ENCODE measurements around the gene ASB5.
"Not testable (repeated sequence)": the region's sequence is repeated elsewhere in the genome, so short reads cannot be mapped to it uniquely, and the experiment has no call there.

Gene ASB5

GRCh38 chr4:176222149-176222548 is 46.9 kb downstream of the ASB5 start:
- no peak for DNase-seq (ENCODE audit: low read depth in 2 of 2)

- no peak for DNase-seq (ENCODE audit: low read depth in 2 of 2)
These were observed 51.5 kb downstream of the ASB5 start for GRCh38 chr4:176217510-176217909.

- DNase-seq (ENCODE audit: low read depth in 2 of 2) = not testable (repeated sequence)
These were observed 56.7 kb downstream of the ASB5 start for GRCh38 chr4:176212351-176212750.

GRCh38 chr4:176210579-176211296 is 58.3 kb downstream of the ASB5 start:
- no peak for DNase-seq (ENCODE audit: low read depth in 2 of 2)

GRCh38 chr4:176210101-176210500 is 58.9 kb downstream of the ASB5 start:
- DNase-seq (ENCODE audit: low read depth in 2 of 2) = no peak

GRCh38 chr4:176209535-176209934 is 59.5 kb downstream of the ASB5 start:
- DNase-seq (ENCODE audit: low read depth in 2 of 2) = no peak

GRCh38 chr4:176207839-176208238 is 61.2 kb downstream of the ASB5 start:
- DNase-seq (ENCODE audit: low read depth in 2 of 2) = no peak

- no peak for DNase-seq (ENCODE audit: low read depth in 2 of 2)
These were observed 63.7 kb downstream of the ASB5 start for GRCh38 chr4:176205299-176205698.

- no peak for DNase-seq (ENCODE audit: low read depth in 2 of 2)
These were observed 70.6 kb downstream of the ASB5 start for GRCh38 chr4:176198316-176198903.

- DNase-seq (ENCODE audit: low read depth in 2 of 2) = peak; percentile 88 to 89
These were observed 73.6 kb downstream of the ASB5 start, which contains the start of gene SPATA4 for GRCh38 chr4:176195184-176195978. TSS of gene SPATA4 (minus strand) at chr4:176195585. CDS start at chr4:176195562, 23 bp downstream.

GRCh38 chr4:176193938-176194337 is 75.1 kb downstream of the ASB5 start:
- DNase-seq (ENCODE audit: low read depth in 2 of 2) = no peak

- DNase-seq (ENCODE audit: low read depth in 2 of 2) = no peak
These were observed 75.9 kb downstream of the ASB5 start for GRCh38 chr4:176193126-176193525.

GRCh38 chr4:176191974-176192373 is 77.0 kb downstream of the ASB5 start:
- no peak for DNase-seq (ENCODE audit: low read depth in 2 of 2)

- no peak for DNase-seq (ENCODE audit: low read depth in 2 of 2)
These were observed 78.9 kb downstream of the ASB5 start for GRCh38 chr4:176189891-176190795.

GRCh38 chr4:176188654-176189053 is 80.4 kb downstream of the ASB5 start:
- no peak for DNase-seq (ENCODE audit: low read depth in 2 of 2)

- no peak for DNase-seq (ENCODE audit: low read depth in 2 of 2)
These were observed 81.4 kb downstream of the ASB5 start for GRCh38 chr4:176187624-176188023.

GRCh38 chr4:176186671-176187395 is 82.2 kb downstream of the ASB5 start:
- DNase-seq (ENCODE audit: low read depth in 2 of 2) = no peak

GRCh38 chr4:176186067-176186466 is 83.0 kb downstream of the ASB5 start:
- DNase-seq (ENCODE audit: low read depth in 2 of 2) = no peak

GRCh38 chr4:176185051-176185450 is 84.0 kb downstream of the ASB5 start:
- DNase-seq (ENCODE audit: low read depth in 2 of 2) = no peak
